ENCODE results near the gene SPDEF.

SPDEF gene

DNA sequence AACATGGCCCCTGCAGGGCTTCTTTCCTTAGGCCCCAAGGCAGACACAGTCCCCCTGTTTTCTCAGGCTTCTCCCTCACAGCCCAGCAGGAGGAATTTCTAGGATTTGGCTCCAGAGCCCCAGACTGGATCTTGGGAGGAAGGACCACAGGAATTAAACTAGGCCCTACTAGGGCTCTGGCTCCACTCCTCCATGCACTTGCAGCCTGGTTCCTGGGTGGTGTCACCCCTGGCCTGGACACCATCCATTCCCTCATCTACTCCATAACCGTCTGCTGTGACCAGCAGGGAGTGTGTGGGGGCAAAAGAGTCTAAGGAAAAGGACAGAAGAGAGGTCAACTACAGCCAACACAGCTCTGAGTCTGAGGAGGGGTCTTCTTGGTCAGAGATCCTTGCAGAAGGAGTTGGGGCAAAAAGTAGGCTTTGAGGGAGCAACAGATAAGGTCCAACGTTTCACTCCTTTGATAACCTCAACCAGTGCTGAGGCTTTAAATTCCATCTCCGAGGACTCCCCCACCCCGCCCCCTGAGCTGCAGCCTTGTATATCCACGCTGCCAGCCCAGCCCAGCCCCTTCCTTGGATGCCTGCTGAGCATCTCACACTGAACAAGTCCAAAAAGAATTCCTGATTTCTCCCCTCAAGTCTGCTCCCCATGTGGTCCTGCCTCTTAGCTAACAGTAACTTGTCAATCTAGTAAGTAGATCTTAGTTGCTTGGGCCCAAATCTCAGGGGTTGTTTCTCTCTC is 27.9 kb upstream of the SPDEF start:
- no peak for DNase-seq (ENCODE audit: low spot score)

DNA sequence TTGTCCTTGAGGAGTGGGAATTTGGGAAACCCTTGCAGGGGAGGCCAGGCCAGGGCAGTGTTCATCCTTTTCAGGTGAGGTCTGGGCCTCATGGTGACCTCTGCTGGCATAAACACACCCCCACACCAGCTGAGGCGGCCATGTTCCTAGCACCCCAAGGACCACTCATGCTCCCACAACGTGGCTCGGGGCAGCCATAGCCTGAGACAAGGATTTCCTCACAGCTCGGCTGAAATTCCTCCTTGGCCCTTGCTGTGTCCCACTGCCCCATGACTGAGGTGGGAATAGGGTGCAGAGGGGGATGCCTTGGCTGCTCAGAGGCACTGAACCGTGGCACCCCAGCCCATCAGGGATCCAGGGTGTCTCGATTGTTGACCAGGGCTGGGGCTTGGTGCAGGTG is 27.3 kb upstream of the SPDEF start:
- DNase-seq (ENCODE audit: low spot score) = no peak

DNA sequence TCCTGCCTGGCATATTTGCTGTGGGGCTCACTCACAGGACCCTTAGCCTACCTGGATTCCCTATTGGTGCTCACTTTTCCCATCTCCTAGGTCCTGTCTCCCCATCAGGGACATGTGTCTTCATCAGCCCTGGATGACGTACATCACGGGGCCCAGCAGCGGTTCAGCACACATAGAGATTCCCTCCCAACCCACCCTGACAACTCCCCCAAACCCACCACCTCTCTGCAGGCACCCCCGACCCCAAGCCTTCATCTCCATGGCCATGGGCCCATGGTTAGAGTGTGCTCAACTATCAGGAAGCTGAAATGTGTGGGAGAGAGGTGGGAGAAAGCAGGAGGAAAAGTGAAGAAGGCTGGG is 25.4 kb upstream of the SPDEF start:
- no peak for DNase-seq (ENCODE audit: low spot score)

DNA sequence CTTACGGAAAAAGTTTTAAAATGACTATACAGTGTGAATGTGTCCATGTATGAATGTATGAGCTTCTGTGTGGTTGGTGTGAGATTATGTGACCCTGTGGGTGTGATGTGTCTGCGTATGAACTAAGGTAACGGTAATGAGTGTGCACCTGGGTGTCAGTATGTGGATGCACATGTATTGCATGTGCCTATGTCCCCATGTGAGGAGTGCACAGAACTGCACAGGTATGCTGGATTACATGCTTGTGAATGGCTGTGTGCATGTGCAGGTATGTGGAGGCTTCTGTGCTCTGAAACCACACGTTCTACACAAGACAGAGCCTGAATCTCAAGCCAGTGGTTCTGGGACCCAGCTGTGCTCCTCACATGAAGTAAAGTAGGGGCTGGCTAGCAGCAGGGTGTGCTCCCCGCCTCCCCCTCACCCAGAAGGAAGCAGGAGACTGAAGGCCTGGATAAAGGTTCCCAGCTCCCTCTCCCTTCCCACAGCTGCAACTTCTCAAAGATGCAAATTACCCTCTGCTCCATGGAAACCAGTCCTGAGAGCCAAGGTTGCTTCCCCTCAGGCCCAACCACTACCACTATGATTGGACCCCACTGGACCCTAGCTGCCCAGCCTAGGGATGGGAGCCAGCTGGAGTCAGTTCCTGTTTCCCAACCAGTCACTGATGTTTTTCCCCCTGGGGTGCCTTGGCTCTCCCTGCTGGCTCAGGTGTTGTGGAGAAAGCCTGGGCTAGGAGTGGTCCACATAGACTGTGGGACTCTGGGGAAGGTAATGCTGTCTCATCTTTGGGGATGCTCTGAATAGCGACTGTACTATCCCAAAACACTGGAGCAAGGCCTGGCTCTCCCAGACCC is 24.8 kb upstream of the SPDEF start:
- DNase-seq (ENCODE audit: low spot score) = no peak

DNA sequence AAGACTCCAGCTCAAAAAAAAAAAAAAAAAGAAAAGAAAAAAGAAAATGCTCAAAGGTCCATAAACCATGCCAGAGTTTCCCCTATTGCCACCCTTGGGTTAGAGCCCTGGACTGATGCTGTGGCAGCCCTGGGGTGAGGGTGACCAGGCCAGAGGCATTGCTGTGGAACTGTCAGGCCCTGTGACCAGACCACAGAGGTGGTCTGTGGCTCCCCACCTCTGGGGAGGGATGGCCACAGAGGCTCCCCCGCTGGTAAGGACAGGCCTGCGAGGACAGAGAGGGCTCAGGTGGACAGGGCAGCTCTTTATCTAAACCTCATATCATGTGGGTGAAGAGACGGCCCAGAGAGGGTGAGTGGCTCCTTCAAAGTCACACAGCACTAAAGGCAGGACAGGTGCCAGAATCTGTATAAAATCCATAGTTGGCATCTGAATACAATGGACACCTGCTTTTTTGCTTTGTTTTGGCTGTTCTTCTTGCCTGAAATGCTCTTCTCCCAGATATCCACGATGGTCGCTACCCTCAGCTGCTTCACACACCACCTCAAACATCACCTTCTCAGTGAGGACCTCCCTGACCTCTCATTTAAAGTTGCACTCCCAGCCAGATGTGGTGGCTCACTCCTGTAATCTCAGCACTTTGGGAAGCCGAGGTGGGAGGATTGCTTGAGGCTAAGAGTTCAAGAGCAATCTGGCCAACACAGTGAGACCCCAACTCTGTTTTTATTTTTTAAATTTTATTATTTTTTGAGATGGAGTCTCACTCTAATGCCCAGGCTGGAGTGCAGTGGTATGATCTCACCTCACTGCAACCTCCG is 22.5 kb upstream of the SPDEF start:
- DNase-seq (ENCODE audit: low spot score) = no peak

DNA sequence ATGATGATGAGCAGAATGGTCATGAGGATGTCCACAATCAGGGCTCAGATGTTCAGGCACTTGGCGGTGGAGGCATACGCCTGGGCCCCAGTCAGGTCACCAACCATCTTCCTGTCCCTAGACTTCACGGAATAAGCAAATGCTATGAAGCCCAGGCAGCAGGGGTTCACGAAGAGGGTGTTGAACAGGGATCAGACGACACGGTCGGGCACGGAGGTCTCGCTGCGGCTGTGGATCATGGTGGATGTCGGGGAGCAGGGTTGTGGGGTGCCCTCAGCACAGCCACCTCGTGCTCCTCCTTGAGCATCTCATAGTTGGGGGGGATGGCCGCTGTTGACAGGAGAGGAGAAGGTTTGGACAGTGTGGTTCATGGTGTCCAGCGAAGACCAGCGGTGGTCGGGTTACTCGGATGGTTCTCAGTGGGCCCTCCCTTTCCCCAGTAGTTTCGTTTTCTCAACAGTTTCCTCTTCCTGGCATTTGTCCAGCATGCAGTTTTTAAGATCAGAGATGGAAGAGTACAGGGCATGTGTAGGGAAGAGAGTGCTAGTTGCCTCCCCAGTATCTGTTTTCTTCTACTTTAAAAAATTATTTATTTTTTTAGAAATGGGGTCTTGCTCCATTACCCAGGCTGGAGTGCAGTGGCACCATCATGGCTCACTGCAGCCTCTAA is 20.3 kb upstream of the SPDEF start:
- no peak for DNase-seq (ENCODE audit: low spot score)

DNA sequence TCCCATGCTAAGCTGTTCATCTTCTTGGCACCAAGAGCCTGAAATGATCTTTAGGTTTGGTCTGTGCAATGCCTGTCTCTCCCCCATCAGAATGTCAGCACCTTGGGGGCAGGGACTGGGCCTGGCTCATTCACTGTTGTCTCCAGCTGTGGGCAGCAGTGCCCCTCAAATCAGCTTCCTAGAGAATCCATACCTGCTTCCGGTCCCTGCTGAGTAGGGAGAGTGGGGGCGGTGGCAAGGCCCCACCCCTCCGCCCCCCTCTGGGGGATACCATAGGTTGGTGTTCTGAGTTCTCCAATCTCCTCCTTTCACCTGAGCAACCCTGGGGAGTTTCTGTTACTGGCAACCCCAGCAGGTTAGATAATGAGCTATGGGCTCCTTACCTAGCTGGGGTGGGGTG is 19.2 kb upstream of the SPDEF start:
- DNase-seq (ENCODE audit: low spot score) = no peak

DNA sequence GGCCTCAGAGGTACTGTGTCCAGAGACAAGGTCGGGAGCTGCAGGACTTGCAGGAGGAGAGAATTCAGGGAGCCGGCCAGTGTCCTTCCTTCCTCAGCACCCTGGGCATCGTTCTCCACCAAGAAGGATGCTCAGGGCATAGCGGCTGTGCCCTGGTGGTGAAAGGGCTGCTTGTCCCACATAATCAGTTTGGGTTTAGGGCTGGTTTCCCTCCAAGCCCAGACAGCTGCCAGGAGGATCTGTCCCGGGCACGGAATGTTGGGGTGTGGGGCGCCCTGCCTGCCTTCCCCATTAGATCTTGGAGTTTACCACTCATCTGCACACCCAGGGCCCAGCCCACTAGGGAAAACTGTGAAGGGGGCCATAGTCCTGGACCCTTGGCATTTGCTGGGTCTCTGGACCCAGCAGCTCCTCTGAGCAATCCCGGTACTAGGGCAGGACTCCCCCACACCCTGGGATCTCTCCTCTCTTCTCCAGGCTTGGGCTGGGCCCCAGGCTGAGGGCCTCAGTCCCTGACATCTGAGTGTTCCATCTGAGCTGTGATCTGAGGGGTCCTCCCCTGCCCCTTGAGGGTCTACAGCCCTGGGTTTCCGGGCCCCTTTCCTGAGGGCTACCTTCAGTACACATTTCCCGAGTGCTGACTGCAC is 18.6 kb upstream of the SPDEF start:
- no peak for DNase-seq (ENCODE audit: low spot score)

DNA sequence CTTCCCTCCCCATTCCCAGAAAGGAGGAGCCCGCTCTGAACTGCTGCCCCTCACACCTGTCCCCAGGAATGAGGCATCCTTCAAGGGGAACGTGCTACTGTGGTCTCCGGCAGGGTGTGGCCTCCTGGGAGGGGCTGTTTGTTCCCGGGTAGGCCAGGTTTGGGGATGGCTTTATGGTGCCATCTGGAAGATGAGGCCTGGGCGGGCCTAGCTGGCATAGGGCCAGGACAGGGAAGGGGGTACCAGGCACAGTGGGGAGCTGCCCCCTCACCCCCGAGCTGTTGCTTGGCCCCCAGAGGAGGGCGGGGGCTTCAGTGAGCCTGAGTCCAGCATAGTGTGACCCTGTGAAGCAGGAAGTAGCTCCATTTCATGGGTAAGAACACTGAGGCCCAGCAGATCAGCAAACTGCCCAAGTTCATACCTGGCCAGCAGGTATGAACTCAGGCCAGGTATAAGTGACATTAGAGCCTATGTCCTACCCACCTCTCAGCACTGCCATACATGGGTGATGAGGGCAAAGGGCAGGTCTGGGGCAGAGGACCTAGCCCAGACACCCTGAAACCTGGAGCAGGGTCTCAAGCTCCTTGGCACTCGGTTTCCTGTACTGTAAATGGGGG is 17.5 kb upstream of the SPDEF start:
- no peak for DNase-seq (ENCODE audit: low spot score)

DNA sequence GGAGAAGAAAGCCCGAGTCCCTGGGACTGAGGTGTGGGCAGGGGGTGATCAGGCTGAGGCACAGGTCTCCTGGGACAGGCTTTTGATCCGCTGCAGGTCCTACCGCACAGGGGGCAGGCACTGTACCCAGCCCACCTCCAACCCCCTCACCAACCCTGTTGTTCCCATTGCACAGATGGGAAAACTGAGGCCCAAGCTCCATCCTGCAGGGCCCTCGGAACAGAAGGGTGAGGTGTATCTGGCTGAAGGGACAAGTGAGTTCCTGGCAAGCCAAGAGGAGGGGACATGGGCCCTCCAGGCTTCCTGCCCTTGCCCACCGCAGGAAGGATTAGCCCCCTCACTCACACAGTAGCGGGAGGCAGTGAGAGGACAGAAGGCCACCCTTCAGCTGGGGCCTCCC is 16.5 kb upstream of the SPDEF start:
- no peak for DNase-seq (ENCODE audit: low spot score)

DNA sequence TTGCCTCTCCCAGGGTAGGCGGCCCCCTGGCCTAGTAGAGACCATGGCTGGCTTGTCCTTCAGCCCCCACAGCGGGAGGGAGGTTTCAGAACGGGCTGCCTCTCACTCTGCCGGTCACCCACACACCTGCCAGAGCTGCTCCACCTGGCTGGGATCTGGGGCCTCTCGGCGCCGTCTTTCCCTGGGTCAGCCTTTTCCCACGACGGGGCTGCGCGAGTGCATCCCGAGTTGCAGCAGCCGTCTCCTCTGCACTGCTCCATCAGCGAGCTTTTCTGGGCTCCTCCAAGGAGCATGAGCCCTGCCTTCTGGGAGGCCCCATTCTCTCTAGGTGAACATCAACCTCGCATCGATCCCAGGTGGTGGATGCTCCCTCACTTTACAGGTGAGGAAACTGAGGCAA is 15.9 kb upstream of the SPDEF start:
- DNase-seq (ENCODE audit: low spot score) = no peak

DNA sequence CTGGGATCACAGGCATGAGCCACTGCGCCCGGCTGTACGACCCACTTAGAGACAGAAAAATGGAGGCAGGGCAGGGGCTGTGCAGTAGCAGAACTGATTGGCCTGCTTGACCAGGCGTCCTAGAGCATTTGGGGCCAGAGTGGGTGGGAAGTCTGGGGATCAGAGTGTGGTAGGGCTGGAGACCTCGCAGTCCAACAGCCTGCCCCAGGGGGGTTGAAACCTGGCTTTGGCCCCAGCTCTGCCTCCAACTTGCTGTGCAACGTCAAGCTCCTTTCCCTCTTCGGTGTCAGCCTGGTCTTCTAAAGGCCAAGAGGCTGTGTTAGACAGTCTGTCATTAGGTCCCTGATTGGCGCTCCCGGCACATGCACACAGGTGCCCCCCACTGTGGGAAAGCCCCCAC is 15.3 kb upstream of the SPDEF start:
- no peak for DNase-seq (ENCODE audit: low spot score)

DNA sequence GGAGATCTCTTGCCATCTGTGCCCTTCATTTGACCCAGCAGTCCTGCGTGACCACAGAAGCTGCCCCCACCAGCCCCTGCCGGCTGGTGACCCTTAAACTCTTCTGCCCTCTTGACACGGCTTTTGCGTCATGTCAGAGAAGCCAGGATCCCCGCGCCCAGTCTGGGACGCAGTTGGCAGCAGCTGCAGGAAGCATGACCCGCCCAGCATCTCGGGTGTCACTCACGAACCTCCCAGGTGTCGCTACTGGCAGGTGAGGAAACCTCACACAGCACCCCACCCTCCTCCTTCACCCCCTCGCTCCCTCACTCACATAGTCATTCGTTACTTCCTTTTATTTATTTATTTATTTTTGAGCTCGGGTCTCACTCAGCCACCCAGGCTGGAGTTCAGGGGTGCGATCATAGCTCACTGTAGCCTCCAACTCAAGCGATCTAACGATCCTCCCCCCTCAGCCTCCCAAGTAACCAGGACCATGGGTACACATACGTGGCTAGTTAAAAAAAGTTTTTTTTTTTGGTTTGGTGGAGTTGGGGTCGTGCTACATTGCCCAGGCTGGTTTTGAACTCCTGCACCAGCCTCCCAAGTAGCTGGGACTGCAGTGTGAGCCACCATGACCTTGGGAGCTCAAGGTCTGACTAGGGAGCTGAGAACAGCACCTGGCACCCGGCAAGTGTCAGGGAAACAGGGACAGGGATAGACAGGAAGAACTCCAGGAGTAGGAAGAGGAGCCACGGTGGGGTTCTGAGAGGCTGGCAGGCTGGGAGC is 14.1 kb upstream of the SPDEF start:
- DNase-seq (ENCODE audit: low spot score) = no peak

DNA sequence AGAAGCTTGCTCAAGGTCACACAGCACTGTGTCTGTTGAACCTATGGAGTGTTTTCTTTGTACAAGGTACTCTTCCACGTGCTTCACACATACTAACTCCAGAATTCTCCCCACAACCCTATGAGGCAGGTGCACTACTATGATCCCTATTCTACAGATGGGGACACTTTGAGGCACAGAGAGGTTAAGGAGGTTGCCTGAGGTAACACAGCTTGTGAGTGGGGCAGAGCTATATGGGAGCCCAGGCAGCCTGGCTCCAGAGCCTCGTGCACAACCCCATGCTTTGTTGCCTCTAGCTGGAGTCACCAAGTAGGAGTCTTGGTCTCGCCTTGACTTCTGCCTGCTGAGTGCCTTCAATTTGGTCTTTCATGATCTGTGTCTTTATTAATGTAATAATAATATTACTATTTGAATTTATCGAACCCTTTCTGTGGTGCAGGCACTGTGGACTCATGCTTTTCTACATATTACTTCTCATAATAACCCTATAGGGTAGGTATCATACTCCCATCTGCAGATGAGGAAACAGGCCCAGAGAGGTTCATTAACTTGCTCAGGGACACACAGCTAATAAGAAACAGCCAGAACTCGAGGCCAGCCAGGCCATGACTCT is 13.3 kb upstream of the SPDEF start:
- no peak for DNase-seq (ENCODE audit: low spot score)

DNA sequence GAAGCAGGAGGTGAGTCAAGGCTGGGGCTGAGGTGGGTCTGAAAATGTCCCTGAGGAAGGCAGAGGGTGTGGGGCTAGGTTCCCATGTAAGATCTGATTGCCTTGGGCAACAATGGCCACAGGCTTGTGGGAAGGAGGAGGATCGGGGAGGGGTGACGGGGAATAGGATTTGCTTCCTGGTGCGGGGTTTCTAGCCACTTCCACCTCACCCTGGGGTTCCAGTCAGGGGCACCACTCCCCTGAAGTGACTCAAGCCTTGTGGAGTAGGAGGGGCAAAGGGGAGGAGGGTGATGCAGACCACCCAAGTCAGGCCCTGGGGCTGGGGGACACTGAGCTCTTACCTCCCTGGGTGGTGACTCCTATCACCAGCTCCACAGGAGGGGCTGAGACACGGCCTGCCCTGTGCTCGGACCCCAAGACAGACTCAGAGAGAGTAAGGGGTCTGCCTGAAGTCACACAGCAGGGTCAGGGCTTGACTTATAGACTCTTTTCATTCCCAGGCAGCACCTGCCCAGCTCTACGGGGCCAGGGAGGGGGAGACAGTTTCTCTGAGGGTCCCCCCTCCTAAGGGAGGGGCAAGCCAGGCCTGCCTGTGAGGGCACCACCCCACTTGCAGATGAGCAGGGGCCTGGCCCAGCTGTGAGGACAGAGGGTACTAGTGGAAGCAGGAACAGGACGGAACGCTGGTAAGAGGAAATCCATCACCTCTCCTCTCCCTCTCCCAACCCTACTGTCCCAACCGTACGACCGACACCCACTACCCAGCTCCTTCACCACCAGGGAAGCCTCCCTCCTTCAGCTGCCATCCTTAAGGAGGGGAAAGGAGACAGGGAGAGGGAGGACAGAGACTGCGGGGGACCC is 12.4 kb upstream of the SPDEF start:
- no peak for DNase-seq (ENCODE audit: low spot score)

DNA sequence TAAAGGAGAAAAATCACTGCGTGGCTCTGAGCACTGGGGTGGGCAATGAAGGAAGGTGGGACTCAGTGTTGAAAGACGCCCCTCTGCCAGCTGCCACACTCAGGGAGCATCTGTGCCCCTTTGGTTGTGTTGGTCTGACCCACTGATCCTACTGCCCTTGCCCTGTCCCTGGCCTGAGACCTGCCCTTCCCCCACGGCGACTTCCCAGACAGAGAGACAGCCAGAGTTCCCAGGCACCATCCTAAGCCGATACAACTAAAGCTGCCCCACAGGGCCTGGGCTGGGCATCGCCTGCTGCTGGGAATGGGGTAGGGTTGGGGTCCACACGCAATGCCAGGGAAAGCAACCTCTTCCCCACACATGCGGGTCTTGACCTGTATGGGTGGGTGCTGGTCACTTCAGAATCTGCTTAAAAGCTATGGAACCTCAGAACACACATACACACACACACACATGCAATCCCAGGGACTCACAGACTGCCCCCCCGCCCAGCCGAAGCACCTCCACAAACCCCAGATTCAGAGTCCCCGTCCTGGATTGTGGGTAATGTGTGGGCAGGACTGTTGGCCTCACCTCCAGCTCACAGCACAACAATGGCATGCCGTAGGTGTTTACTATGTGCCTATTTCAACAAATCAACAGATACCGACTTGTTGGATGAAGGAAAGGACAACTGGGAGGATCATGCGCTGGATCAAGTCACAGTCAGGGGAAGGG is 10.9 kb upstream of the SPDEF start:
- DNase-seq (ENCODE audit: low spot score) = no peak

DNA sequence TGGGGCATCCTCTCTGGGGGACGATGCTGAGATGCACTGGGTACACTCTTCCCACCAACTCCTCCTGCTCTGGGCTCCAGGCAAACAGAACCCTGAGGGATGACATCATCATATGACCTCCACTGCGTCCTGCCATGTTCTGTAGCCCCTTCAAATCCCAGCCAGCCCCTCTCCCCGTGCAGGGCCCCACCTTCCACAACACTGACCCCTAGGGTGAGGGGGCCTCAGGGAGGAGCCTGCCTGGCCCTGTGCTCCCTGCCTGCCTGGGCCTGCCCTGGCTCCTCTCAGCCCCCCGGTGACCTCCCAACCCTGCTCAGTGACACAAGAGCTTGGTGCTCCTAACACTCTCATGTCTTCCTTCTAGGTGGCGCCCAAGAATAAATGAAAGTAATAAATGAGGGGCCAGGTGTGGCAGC is 9.6 kb upstream of the SPDEF start:
- no peak for DNase-seq (ENCODE audit: low spot score)

DNA sequence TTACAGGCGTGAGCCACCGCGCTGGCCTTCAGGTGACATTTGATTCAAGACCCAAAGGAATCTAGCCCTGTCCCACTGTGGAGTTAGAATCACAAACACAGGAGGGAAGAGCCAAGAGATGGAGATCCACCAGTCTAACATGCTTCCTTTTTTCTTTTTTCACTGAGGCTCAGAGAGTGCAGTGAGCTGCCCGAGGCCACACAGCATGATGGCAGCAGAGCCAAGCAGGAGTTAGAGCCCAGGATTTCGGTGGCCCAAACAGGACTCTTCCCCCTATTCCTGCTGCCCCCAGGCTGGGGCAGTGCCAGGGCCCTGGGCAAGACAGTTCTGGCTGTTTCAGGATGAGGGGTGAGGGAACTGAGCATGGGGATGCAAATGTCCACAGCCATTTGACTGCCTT is 8.1 kb upstream of the SPDEF start:
- no peak for DNase-seq (ENCODE audit: low spot score)

DNA sequence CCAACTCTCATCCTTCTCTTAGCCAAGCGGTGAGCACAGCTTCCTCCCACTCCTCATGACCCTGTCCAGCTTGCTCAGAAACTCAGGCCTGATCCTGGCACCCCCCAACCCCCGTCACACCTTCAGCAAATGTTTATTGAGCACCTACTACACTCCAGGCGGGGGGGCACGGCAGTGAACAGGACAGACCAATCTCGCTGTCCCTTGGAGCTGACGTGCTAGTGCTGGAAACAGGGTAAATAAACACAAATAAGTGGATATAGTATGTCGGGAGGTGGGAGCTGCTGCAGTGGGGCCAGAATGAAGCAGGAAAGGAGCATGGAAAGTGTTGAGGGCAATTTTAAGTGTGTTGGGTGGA is 7.4 kb upstream of the SPDEF start:
- DNase-seq (ENCODE audit: low spot score) = no peak
